ENCODE measurements around the gene PKD1L1. TPM values are rescaled to one million over a fixed set of nuclear protein-coding genes. Genes with fewer than 3 reads are reported as not detected.

Gene PKD1L1
- total RNA-seq, 1 donor = under 0.01 TPM

DNA sequence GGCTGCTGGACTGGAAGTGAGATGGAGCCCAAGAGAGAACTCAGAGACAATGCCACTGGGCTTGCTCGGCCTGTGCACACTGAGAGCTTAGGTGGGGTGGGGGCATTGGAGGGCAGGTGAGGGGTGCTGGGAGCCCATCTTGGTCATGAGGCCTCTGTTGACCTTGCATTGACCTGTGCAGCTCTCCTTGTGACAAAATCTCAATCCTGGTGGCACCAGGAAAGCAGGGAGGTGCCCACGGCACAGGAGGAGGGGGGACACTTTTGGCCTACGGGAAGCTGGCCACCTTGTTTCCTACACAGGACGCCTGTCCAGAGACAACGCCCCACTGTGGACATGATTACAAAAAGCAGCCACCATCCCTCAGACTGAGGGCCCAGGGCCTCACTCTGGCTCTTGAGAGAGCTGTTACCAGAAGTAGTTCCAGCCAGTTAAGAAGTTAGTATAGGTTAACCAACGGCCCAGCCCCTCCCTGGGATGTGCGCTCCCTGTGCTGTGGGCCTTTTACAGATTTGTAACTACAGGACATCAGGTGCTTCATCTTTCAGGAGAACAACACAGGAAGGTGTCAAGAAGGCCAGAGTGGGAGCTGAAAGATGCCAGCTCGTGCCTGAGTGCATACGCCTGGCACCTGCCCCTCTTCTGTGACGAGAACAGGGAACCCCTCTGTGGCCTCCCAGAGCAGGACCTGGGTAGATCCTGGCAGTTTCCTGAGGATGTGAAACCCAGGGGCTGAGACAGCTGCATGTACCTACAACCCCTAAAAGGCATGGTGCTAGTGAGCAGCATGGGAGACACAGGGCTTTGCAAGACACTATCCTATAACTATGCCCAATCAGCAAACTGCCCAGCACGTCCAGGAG is 10.3 kb downstream of the PKD1L1 start:
- DNase-seq (ENCODE audit: low read depth) = no peak
- no peak overlapping the region for H3K4me3 ChIP-seq (ENCODE audit: low read depth, low read length)
- no peak for TF ChIP-seq CTCF (IDR thresholded peaks at IDR 0.05; ENCODE audit: insufficient read depth, low read length)

GRCh38 chr7:47937065-47937687 is 11.1 kb downstream of the PKD1L1 start:
- no peak for DNase-seq (ENCODE audit: low read depth)
- no peak overlapping the region for H3K4me3 ChIP-seq (ENCODE audit: low read depth, low read length)
- no peak for TF ChIP-seq CTCF (IDR thresholded peaks at IDR 0.05; ENCODE audit: insufficient read depth, low read length)

DNA sequence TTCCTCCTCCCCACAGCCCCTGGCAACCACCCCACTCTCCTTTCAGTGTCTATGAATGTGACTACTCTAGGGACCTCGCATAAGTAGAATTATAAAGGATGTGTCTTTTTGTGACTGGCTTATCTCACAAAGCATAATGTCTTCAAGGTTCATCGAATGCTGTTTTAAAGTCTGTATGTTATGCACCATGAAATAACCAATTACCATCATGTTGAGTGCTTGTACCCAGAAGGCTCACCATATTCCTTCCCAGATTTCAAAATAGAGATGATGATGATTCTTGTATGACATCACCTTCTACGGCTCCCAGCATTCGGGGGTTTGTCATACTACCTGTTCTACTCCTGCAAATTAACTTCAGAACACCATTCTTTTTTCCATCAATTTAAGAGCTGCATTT is 11.9 kb downstream of the PKD1L1 start:
- H3K4me3 ChIP-seq (ENCODE audit: low read depth, low read length) = no peak overlapping the region
- no peak for TF ChIP-seq CTCF (IDR thresholded peaks at IDR 0.05; ENCODE audit: insufficient read depth, low read length)
- no peak for DNase-seq (ENCODE audit: low read depth)

DNA sequence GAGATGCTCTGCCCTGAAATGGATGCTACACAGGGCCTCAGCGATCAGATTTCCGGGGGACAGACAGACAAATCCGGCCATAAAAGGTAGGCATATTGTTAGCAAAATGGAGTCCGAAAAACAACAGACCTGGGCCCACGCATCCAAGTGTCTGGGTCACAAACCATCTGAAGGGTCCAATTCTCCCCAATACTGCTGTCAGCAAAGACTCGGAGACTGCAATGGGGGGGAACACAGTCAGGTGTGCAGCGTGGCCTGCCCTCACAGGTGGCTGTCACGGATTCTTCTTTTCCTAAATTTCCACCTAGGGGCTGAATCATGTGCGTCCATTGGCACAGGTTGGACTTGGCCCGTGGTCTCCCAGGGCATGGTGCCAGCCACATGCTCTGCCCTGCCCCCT is 12.9 kb downstream of the PKD1L1 start:
- H3K4me3 ChIP-seq (ENCODE audit: low read depth, low read length) = no peak overlapping the region
- DNase-seq (ENCODE audit: low read depth) = no peak
- TF ChIP-seq CTCF (IDR thresholded peaks at IDR 0.05; ENCODE audit: insufficient read depth, low read length) = no peak

GRCh38 chr7:47934831-47935230 is 13.4 kb downstream of the PKD1L1 start:
- DNase-seq (ENCODE audit: low read depth) = no peak
- no peak for TF ChIP-seq CTCF (IDR thresholded peaks at IDR 0.05; ENCODE audit: insufficient read depth, low read length)
- no peak overlapping the region for H3K4me3 ChIP-seq (ENCODE audit: low read depth, low read length)

DNA sequence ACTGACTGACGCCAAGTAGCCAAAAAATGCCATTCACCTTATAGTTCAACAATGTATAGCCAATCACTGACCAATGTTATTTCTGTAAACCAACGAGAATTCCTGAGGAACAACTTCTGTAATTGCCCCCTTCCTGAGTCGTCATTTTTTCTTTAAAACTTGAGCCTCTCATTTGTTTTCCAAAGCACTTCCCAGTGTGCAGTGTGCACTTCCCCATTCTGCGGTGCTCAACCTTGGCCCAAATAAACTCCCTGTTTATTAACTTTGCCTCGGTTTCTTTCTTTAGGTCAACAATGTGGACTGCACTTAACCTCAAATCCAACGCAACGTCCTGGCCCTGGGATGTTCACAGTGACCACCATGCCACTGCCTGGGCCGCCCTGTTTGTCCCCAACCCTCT is 15.1 kb downstream of the PKD1L1 start:
- no peak overlapping the region for H3K4me3 ChIP-seq (ENCODE audit: low read depth, low read length)
- TF ChIP-seq CTCF (IDR thresholded peaks at IDR 0.05; ENCODE audit: insufficient read depth, low read length) = no peak
- DNase-seq (ENCODE audit: low read depth) = no peak

Data from fibroblast of the aortic adventitia (primary cell).